Right renal pelvis (tissue), 4 donors: ENCODE results near the gene ITK. TPM values are rescaled to one million over a fixed set of nuclear protein-coding genes. Genes with fewer than 3 reads are reported as not detected.
A peak's percentile ranks its signal among the peaks of the same experiment; 100 is the strongest.

Experiments
- DNase-seq, 4 donors: peaks; one replicate each; pipeline ENCODE4 v3.0.0-alpha.2; 2013; ENCODE audit warnings: low read depth in 4 of 4, low spot score in 3 of 4, missing footprints in 1 of 4
- polyA plus RNA-seq, 4 donors: library from polyadenylated mRNA; unstranded; fragments of 120-200 nt; gene quantifications; one replicate each; pipeline ENCODE4 v1.2.1, GENCODE V29; 2013; ENCODE audit not compliant: insufficient read length in 4 of 4

Gene ITK
- under 1 TPM; 0.20 to 0.47 (median 0.44) TPM for polyA plus RNA-seq

- no peak for DNase-seq
Observed at GRCh38 chr5:157180374-157181264, at the start of gene ITK. Gene ITK, plus strand, starts transcription at chr5:157180840. Its CDS starts 138 bp downstream, at chr5:157180978.

- DNase-seq: no peak
Observed at GRCh38 chr5:157130925-157131324, 49.7 kb upstream of the ITK start.

GRCh38 chr5:157132281-157132612 lies 48.4 kb upstream of the ITK start:
- DNase-seq: no peak

- no peak for DNase-seq
Observed at GRCh38 chr5:157137691-157138090, 42.9 kb upstream of the ITK start.

GRCh38 chr5:157142317-157143126 lies 38.1 kb upstream of the ITK start, which contains the start of gene MED7:
Gene MED7, minus strand, starts transcription at chr5:157142865. Its CDS starts 3,434 bp downstream, at chr5:157139431.
- DNase-seq: peak; percentile 97 to 99 (median 99)

GRCh38 chr5:157143127-157143971 lies 37.3 kb upstream of the ITK start:
- DNase-seq: peak in 3 of 4 donors; percentile 14 to 79 (median 30)

- DNase-seq: peak; percentile 54 to 74 (median 64)
Observed at GRCh38 chr5:157148734-157149615, 31.7 kb upstream of the ITK start.

GRCh38 chr5:157150995-157151394 lies 29.6 kb upstream of the ITK start:
- no peak for DNase-seq

GRCh38 chr5:157155297-157155696 lies 25.3 kb upstream of the ITK start:
- DNase-seq: no peak

- DNase-seq: no peak
Observed at GRCh38 chr5:157157293-157157891, 23.2 kb upstream of the ITK start.

GRCh38 chr5:157159209-157159751 lies 21.4 kb upstream of the ITK start:
- no peak for DNase-seq

- no peak for DNase-seq
Observed at GRCh38 chr5:157160001-157160400, 20.6 kb upstream of the ITK start.

GRCh38 chr5:157161996-157162395 lies 18.6 kb upstream of the ITK start:
- DNase-seq: no peak

- DNase-seq: no peak
Observed at GRCh38 chr5:157162919-157163510, 17.6 kb upstream of the ITK start.

- no peak for DNase-seq
Observed at GRCh38 chr5:157164521-157164920, 16.1 kb upstream of the ITK start.

GRCh38 chr5:157165261-157165660 lies 15.4 kb upstream of the ITK start:
- DNase-seq: no peak

- DNase-seq: no peak
Observed at GRCh38 chr5:157165668-157166067, 15.0 kb upstream of the ITK start.
